ENCODE measurements around the gene RHBG.

Gene RHBG

DNA sequence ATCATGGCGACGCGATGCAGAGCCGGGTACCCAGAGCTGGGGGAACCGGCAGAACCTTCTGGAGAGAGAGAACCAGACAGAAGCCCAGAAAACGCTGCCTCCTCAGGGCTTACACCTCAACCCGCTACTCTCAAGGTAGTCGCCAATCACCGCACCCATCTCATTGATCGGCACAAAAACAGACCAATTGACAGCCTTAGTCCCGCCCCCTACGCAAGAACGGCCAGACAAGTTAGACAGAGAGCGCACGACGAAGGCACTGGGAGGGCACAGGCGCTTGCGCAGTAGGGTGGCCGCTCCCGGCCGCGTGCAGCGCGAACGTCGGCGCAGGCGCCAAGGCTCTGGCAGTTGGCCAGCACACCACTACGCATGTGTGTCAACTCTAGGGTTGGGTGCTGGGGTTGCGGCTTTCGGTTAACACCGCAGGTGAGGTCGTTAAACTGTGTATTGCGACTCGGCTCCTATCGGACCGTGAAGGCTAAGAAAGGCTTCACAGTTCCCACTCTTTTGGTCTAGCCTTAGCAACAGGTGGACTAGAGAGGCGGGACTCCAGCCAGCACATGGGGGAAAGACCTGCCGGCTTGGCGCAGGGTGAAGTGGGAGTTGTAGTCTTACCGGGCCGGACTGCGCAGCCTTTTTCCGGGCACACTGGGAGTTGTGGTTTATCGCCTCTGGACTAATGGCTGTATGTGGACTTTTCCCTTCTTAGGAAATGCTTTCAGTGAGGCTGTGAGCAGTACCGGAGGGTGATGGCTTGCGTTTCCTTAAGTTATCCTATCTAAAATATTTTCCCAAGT lies 30.6 kb upstream of the RHBG start, which contains the start of the genes CCT3 and TSACC:
Gene CCT3 (minus strand): TSS at position 113 of the 797 bp plus-strand sequence. CDS start 108 bp downstream, at position 5.
Gene TSACC (plus strand): TSS at position 347 of the 797 bp plus-strand sequence. CDS start 1,232 bp downstream, outside the sequence.
- no peak for TF ChIP-seq CTCF (IDR thresholded peaks at IDR 0.05)

DNA sequence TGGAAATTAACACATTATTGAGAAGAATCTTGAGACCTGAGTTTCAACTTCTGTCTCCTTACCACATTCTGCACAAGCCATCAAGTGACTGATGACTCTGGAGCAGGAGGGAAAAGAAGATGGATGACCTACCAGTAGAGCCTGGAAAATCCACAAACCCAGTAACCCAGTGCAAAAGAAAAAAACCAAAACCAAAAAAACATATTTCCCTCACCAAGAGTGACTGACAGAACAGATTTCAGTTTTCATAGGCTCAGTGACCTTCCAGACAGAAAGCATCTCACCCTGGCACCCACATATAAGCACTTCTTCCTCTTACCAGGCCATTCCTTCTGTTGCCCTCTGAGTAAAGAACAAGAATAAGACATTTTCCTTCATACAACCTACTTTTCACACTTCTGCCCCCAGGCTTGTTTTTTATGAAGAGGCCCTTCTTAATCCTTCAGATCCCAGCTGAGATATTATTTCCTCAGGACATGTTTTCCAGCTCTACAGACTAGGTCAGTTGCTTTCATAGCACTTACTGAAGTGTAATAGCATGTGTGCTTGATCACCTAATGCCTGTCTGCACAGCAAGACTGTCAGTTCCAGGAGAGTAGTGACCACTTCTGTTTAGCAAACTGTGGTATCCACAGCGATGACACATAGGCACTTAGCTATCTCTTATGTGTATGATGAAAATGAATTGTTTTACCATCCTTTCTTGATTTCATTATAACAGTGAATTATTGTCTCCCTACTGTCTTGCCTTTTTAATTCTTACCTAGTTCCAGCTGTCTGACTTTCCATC lies 26.6 kb upstream of the RHBG start:
- no peak for TF ChIP-seq CTCF (IDR thresholded peaks at IDR 0.05)

- TF ChIP-seq CTCF (IDR thresholded peaks at IDR 0.05): no peak
Observed at GRCh38 chr1:156344409-156344808, 24.6 kb upstream of the RHBG start.

GRCh38 chr1:156346636-156347035 lies 22.4 kb upstream of the RHBG start:
- TF ChIP-seq CTCF (IDR thresholded peaks at IDR 0.05): no peak

- no peak for TF ChIP-seq CTCF (IDR thresholded peaks at IDR 0.05)
Observed at GRCh38 chr1:156347331-156347730, 21.7 kb upstream of the RHBG start.

GRCh38 chr1:156356262-156356874 lies 12.6 kb upstream of the RHBG start:
- TF ChIP-seq CTCF (IDR thresholded peaks at IDR 0.05): no peak

DNA sequence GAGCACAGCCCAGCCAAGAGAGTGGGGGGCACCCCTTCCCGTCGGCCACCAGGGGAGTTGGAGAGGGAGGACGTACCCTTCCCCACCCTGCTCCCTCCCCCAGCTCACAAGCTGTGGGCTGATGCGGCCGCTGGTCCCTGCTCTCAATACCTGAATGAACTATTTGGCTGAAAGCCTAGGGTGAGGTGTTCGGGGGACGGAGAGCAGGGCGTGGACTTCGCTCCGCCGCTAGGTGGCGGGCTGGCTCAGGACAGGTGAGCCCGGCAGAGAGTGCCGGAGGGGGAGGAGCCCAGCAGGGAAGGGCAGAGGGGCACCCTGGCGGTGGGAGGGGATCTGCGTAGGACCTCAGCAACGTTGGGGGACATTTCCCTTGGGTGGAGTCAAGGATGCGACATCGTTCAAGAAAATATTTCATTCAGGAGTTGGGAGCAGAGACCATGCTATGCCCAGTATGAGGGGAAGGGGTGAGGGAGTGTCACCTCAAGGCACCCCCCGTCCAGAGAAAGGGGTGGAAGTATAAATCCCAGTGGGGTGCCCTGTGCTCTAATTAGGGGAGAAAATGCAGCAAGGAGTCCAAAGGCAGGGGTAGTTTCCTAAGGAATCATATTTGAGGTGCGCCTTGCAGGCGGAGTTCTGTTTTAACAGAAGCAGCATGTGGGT lies 12.0 kb upstream of the RHBG start:
- peak; percentile 99 for TF ChIP-seq CTCF (IDR thresholded peaks at IDR 0.05)

Data from LNCAP (cell line).